ENCODE results near the gene SNX6.

SNX6 gene

DNA sequence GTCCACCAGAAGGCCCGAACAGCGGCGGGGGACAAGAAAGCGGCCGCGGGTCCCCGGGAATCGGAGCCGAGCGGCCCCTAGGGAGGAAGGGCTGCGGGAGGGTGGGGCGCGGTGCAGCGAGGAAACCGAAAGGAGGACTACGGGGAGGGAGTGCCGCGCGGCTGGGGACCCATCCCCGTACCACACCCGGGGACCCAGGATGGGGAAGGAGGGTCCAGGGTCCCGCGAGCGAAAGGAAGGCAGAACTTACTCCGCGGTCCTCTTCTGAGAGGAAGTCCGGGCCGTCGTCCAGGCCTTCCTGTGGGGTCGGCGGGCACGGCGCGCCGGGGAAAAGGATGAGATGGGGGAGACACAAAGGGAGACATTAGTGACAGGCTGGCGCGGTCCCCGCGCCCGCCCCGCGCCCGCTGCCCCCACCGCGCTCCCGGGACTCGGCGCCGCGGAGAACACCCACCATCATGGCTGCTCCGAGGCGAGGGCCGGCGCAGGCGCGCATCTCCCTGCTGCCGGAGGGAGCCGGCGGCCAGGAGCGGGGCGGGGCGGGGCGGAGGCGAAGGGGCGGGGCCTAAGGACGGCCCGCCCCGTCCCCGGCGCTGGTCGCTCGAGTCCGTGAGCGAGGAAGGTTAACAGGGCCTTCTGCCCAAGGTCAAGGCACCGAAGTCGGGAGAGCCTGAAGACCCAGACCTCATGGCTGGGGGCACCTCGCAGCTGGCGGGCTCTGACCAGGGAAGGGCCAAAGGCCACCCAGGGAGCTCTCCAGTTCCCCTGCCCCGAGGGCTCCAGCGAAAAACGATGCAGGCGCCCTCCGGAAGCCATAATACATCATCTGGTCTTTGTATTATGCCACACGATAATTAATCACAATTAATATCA, at the start of gene SNX6:
TSS of gene SNX6 (minus strand) at position 492 of the 873 bp plus-strand sequence. CDS start at position 460, 32 bp downstream.
- DNase-seq (ENCODE audit: low spot score): peak; percentile 100
- in situ Hi-C loops (cut with MboI; ENCODE audit: low sequenced_read_pairs, unreplicated experiment): no loop called here
- TF ChIP-seq, protein P1, sequence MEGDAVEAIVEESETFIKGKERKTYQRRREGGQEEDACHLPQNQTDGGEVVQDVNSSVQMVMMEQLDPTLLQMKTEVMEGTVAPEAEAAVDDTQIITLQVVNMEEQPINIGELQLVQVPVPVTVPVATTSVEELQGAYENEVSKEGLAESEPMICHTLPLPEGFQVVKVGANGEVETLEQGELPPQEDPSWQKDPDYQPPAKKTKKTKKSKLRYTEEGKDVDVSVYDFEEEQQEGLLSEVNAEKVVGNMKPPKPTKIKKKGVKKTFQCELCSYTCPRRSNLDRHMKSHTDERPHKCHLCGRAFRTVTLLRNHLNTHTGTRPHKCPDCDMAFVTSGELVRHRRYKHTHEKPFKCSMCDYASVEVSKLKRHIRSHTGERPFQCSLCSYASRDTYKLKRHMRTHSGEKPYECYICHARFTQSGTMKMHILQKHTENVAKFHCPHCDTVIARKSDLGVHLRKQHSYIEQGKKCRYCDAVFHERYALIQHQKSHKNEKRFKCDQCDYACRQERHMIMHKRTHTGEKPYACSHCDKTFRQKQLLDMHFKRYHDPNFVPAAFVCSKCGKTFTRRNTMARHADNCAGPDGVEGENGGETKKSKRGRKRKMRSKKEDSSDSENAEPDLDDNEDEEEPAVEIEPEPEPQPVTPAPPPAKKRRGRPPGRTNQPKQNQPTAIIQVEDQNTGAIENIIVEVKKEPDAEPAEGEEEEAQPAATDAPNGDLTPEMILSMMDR (IDR thresholded peaks at IDR 0.05; ENCODE audit: borderline replicate concordance, control extremely low read depth, extremely low read depth, insufficient read depth, missing control alignments): no peak

GRCh38 chr14:34678735-34679134, 48.8 kb upstream of the SNX6 start:
- TF ChIP-seq, protein P1 (IDR thresholded peaks at IDR 0.05; ENCODE audit: borderline replicate concordance, control extremely low read depth, extremely low read depth, insufficient read depth, missing control alignments): no peak
- no peak for DNase-seq (ENCODE audit: low spot score)
- in situ Hi-C loops (cut with MboI; ENCODE audit: low sequenced_read_pairs, unreplicated experiment): loop anchor here (10.0 kb wide), 1 partner anchor 46 kb away; no protein-coding TSS in a partner anchor

DNA sequence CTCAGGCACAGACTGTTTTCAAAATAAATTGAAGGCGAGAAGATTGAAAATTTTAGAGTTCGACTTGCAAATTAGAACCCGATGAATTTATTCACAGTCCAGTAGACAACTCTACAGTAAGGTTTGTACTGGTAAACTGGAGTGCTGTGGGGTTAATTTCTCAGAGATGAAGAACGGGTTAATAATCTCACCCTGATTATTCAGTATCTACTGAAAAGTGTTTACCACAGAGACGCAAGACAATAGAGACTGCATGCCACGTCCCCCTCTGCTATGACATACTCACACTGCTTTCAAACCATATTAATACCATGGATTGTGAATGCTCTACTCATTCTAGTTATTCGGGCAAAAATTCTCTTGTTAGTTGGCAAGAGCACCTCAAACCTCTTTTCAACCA, 48.4 kb upstream of the SNX6 start:
- in situ Hi-C loops (cut with MboI; ENCODE audit: low sequenced_read_pairs, unreplicated experiment): loop anchor here (10.0 kb wide), 1 partner anchor 46 kb away; no protein-coding TSS in a partner anchor
- TF ChIP-seq, protein P1 (IDR thresholded peaks at IDR 0.05; ENCODE audit: borderline replicate concordance, control extremely low read depth, extremely low read depth, insufficient read depth, missing control alignments): no peak
- DNase-seq (ENCODE audit: low spot score): no peak

- TF ChIP-seq, protein P1 (IDR thresholded peaks at IDR 0.05; ENCODE audit: borderline replicate concordance, control extremely low read depth, extremely low read depth, insufficient read depth, missing control alignments): no peak
- in situ Hi-C loops (cut with MboI; ENCODE audit: low sequenced_read_pairs, unreplicated experiment): loop anchor here (10.0 kb wide), 1 partner anchor 48 kb away; no protein-coding TSS in a partner anchor
- DNase-seq (ENCODE audit: low spot score): no peak
Measured at GRCh38 chr14:34676516-34677211, 46.7 kb upstream of the SNX6 start.

- in situ Hi-C loops (cut with MboI; ENCODE audit: low sequenced_read_pairs, unreplicated experiment): loop anchor here (10.0 to 25.0 kb wide), 2 partner anchors 51 to 739 kb away; partner anchors contain the start of gene NFKBIA
- no peak for DNase-seq (ENCODE audit: low spot score)
- TF ChIP-seq, protein P1 (IDR thresholded peaks at IDR 0.05; ENCODE audit: borderline replicate concordance, control extremely low read depth, extremely low read depth, insufficient read depth, missing control alignments): no peak
Measured at GRCh38 chr14:34673702-34674101, 43.8 kb upstream of the SNX6 start.

DNA sequence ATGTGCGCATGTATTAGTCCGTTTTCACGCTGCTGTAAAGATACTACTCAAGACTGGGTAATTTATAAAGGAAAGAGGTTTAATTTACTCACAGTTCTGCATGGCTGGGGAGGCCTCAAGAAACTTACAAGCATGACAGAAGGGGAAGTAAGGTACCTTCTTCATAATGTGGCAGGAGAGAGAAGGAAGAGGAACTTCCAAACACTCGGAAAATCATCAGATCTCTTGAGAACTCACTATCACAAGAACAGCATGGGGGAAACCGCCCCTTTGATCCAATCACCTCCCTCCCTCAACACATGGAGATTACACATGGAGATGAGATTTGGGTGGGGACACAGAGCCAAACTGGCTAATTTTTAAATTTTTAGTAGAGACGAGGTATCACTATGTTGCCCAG, 41.8 kb upstream of the SNX6 start:
- no peak for DNase-seq (ENCODE audit: low spot score)
- in situ Hi-C loops (cut with MboI; ENCODE audit: low sequenced_read_pairs, unreplicated experiment): loop anchor here (10.0 to 25.0 kb wide), 2 partner anchors 53 to 741 kb away; partner anchors contain the start of gene NFKBIA
- TF ChIP-seq, protein P1 (IDR thresholded peaks at IDR 0.05; ENCODE audit: borderline replicate concordance, control extremely low read depth, extremely low read depth, insufficient read depth, missing control alignments): no peak

All from GM13976 (cell line).